Measurements from ENCODE around the gene SDC3.

DNA sequence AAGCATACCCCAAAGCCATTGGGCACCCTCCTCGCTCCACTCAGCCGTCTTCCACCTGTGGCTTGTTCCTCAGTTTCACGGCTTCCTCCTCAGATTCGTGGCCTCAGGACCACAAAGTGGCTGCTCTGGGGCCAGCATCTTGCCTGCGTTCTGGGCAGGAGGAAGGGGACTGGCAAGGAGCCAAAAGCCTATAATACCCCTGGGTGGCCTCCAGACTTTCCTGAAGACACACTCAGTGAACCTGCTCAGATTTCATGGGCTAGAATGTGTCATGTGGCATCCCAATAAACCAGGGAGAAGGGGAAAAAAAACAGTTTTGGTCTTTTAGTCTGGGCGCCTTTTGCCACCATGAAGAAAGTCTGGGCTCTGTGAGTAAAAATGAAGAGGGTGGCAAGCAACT lies 62.0 kb downstream of the SDC3 start:
- TF ChIP-seq CTCF (IDR thresholded peaks at IDR 0.05), result no peak
- TF ChIP-seq ZFX (IDR thresholded peaks at IDR 0.05; ENCODE audit: borderline replicate concordance), result no peak
